Astrocyte of the cerebellum (primary cell): Measurements from ENCODE around the gene ASF1B.

Experiments used
- DNase-seq: peaks from one replicate; pipeline ENCODE4 v3.0.0-alpha.2; 2011; ENCODE audit warnings: low read depth
- H3K4me3 ChIP-seq: 2 replicates; pipeline ENCODE4 v1.5.1; 2011; ENCODE audit warnings: mild to moderate bottlenecking, low read depth, low read length, moderate library complexity
- CTCF ChIP-seq: IDR thresholded peaks from 2 replicates; pipeline ENCODE4 v1.5.1; 2012; ENCODE audit warnings: low read length, low read depth, moderate library complexity, mild to moderate bottlenecking; ENCODE audit errors: missing control alignments
- in situ Hi-C: cut with HindIII; loops from 2 replicates; pipeline ENCODE4 v1.10.0; 2017; ENCODE audit warnings: low sequenced_read_pairs

Gene ASF1B

GRCh38 chr19:14089662-14090508 lies 46.5 kb downstream of the ASF1B start:
- peak overlapping the region; percentile 54 for H3K4me3 ChIP-seq
- TF ChIP-seq CTCF, result peak; percentile 0
- in situ Hi-C loops, result no loop called here
- DNase-seq, result no peak

GRCh38 chr19:14089412-14089661 lies 47.1 kb downstream of the ASF1B start:
- in situ Hi-C loops, result no loop called here
- DNase-seq, result no peak
- peak overlapping the region; percentile 54 for H3K4me3 ChIP-seq
- peak; percentile 33 for TF ChIP-seq CTCF

- DNase-seq, result no peak
- TF ChIP-seq CTCF, result no peak
- H3K4me3 ChIP-seq, result peak overlapping the region; percentile 54
- in situ Hi-C loops, result no loop called here
These were observed 47.6 kb downstream of the ASF1B start for GRCh38 chr19:14088634-14089411.

GRCh38 chr19:14086098-14086497 lies 50.3 kb downstream of the ASF1B start:
- no peak overlapping the region for H3K4me3 ChIP-seq
- DNase-seq, result no peak
- in situ Hi-C loops, result no loop called here
- TF ChIP-seq CTCF, result no peak

GRCh38 chr19:14085309-14085995 lies 50.9 kb downstream of the ASF1B start, which contains the start of gene C19orf67:
TSS of gene C19orf67 (minus strand) at chr19:14085783. CDS start at chr19:14085627, 156 bp downstream.
- TF ChIP-seq CTCF, result no peak
- in situ Hi-C loops, result no loop called here
- no peak for DNase-seq
- no peak within 1 kb of the TSS for H3K4me3 ChIP-seq

- DNase-seq, result no peak
- no peak for TF ChIP-seq CTCF
- no peak overlapping the region for H3K4me3 ChIP-seq
- in situ Hi-C loops, result no loop called here
These were observed 53.8 kb downstream of the ASF1B start for GRCh38 chr19:14082675-14082960.
